Measurements from ENCODE around the gene PRLR.

PRLR gene

DNA sequence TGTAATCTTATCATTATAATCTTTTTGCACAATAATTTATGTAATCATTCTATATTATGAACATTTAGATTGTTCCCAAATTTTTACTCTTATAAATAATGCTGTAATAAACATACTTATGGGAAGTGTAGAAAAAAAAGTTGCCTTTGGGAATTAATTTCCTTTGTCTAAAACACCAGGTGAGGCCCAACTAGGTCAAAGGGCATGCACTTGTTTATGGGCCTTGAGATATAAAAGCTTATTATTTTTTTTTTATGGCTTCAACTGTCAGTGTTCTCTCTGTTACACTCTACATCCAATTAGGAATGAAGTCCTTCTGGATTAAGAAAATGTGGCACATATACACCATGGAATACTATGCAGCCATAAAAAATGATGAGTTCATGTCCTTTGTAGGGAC, 6.5 kb upstream of the PRLR start:
- DNase-seq (ENCODE audit: low read depth in 2 of 3, low spot score in 1 of 3), result no peak

DNA sequence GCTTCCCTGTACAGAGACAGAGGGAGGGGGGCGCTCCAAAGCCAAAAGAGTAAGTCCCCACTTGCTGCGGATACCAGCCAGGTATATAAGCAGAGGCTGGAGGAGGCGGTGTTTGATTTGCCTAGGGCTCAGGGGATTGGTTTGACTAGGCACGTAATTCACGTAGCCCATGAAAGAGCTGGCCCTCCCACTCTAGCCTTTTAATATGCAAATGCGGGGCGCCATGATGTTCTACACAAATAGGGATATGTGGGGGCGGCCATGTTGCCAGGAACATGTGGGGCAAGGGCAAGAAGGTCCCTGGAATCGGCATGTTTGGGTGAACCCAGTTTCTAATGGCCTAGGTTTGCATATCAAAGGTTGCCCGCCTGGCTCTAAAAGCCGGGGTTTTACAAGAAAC, 3.3 kb upstream of the PRLR start:
- DNase-seq (ENCODE audit: low read depth in 2 of 3, low spot score in 1 of 3), result no peak

DNA sequence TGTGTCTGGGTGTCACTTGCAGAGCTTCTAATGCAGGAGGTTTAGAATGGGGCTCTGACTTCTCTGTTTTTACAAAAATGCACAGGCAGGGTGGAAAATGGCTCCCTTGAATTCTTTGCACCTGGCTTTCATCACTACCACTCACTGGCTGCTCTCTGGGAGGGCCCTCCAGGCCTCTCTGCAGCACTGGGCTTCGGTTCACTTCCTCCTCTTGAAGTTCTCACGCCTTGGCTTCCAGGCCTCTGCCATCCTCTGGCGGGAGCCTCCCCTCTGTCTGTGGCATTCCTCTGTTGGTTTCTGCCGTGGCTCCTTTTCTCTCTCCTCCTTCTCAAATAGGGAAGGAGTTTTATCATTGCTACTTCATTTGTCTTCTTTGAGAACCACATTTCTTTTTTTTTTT, 2.8 kb upstream of the PRLR start:
- DNase-seq (ENCODE audit: low read depth in 2 of 3, low spot score in 1 of 3), result no peak

DNA sequence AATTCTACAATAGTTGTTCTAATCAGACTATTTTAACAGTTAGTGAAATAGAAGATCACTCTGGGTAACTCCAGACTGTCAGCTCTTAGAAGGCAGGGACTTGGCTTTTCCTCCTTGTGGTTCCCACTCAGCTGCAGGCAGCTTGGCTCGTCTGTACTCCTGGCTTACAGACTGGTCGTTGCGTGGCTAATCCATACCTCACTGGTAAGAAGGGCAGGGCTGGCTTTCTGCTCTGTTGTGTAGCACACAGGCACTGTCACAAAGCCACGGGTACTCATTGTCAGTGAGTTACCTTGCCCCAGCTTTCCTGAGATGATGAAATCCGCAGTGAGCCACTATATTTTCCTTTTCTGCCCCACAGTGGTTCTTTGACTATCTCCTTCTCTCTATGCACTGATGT, 1.8 kb upstream of the PRLR start:
- no peak for DNase-seq (ENCODE audit: low read depth in 2 of 3, low spot score in 1 of 3)

DNA sequence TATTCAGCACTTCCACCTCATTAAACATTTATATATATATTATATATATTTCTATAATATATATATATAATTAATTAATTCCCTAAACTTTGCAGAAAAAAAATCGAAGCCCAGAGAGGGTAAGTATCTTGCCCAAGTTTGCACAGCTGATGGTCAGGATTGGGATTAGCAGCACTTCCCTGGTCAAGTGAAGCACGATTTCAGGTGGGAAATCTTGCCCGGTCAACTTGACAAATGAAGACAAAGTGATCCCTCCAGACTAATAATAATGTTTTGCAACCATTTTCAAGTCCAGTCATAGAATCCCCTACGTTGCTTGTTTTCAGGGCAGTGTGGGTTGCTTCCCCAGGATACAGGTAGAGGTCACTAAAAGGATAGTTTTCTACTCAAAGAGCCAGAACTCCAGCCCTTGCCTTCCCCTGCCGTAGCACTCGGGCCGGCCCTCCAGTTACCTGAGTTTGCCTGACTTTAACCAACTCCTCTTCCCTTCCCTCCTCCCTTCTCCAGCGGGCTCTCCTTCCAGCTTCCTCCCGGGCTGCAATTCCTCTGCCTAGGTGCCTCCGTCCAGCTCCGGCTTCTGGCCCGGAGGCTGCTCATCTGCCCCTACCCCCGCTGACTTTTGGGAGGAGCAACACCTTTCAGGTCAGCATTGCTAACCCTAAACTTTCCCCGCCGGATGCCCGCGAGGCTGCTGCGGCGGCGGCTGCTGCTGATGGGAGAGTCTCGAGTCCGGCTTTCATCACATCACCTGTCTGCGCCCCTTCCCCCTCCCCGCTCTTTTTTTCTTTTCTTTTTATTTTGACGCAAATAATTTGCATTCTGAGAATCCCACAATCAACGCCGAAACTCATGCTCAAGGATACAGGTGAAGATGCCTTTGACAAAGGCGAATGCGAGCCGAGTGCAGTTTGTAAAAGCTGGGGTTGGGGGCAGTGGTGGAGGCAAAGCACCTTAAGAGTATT, 930 bp downstream of the PRLR start:
- no peak for DNase-seq (ENCODE audit: low read depth in 2 of 3, low spot score in 1 of 3)

DNA sequence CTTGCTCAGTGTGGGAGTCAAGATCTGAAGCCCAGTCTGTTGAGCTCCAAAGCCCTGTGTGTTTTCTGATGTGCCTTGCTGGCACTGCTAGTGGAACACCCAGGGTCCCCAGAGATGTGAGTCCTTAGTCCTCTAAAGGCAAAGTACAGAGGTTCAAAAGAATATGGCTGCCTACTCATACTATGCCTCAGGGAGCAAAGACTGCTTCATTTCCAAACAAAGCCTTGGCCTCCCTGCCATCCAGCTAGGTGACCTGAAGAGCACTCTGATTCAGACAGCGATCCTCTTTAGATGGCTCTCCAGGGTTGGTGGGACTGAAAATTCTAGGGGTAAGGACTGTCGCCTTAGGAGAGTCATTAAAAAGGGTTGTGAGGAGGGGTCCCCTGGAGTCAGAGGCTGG, 2.0 kb downstream of the PRLR start:
- DNase-seq (ENCODE audit: low read depth in 2 of 3, low spot score in 1 of 3), result no peak

DNA sequence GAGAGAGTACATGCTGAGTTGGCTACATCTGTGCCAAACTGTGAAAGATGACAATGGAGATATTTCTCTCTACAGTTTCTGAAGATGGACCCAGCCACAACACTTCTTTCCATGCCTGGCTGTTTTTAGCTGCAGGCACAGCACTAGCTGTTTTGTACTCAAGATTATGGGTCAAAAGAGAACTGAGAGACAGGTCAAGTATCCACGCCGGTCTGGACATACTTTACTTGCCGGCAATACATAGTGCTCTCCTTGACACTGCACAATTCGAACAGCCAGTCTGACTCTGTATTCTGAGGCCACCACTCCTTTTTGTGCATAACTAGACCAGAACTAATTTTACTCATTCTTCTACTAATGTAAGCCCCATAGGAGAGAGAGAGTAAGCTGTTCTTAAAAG, 2.6 kb downstream of the PRLR start:
- DNase-seq (ENCODE audit: low read depth in 2 of 3, low spot score in 1 of 3), result no peak

DNA sequence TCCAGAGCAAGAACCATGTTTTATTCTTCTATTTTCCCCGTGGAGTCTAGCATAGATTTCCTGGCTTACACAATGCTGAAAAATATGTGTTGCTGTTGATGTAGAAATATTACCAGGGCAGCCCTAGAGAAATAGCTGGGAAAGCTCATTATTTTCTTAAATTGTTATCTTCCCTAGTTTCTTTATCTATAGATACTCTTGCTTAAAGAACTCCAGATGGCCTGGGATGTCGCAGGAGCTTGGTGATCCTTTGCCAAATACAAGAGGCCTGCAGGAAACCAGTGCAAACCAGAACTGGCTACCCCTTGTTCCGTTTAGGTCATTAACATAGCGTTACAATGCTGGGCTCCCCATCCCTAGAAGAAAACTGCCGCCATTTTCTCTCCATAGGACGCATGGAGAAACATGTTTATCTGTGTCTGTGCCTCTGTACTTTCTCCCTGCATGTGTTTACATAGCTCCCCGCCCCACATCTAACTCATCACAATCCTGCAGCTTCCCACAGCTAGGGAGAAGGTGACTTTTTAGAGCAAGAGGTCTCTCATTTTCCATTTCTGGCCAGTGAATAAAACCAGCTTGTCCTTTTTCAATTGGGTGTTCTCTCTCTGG, 6.4 kb downstream of the PRLR start:
- DNase-seq (ENCODE audit: low read depth in 2 of 3, low spot score in 1 of 3), result no peak

DNA sequence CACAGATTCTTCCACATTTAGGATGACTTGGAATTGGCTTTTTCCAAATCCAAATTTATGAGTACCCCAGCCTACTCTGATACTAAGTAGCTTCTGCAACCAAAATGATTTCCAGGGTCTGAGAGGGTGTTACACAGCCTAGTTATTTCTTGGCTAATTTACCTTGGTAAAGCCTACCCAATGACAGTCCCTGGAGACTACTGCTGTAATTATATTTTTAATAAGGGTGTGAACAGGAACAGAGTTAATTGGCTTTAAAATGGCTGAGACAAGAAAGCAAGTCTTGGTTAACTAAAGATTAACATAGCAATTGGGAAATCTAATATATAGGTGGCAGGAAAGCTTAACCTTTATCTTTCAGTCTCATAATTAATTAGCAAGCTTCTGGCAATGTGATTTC, 9.3 kb downstream of the PRLR start:
- DNase-seq (ENCODE audit: low read depth in 2 of 3, low spot score in 1 of 3), result no peak

DNA sequence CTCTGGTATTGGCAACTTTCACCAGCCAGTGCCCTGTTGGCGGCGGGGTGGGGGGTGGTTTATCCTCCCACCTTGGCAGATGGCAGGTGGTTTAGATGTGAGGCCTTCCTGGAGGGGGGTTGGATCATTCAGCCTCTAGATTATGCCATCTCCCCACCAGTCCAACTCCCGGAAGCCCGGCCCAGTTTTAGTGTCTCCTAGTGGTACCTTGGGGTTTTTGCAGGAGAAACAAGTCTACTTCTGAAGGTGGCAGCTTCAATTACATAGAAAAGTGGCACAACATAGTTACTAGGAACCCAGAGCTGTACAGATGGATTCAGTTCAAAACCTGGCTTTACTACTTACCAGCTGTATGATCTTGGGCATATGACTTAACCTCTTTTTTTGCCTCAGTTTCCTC, 11.3 kb downstream of the PRLR start:
- no peak for DNase-seq (ENCODE audit: low read depth in 2 of 3, low spot score in 1 of 3)

DNA sequence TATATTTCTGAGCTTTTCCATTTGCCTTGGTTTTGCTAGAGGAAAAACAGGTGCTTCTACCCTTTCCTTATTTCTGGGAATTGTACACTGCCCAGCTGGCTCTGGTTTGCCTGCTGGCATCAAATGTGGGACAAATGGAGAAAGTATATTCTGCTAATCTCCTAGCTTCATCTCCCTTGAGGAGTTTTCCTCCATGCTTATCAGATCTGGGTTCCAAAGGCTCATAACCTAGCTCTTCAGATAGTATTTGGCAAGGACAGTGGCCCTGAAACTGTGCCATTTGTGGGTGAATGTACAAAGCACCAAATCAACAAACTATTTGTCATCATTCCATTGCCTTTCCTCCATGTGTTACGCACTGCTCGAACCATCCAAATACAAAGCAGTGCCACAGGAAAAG, 16.2 kb downstream of the PRLR start:
- DNase-seq (ENCODE audit: low read depth in 2 of 3, low spot score in 1 of 3), result no peak

DNA sequence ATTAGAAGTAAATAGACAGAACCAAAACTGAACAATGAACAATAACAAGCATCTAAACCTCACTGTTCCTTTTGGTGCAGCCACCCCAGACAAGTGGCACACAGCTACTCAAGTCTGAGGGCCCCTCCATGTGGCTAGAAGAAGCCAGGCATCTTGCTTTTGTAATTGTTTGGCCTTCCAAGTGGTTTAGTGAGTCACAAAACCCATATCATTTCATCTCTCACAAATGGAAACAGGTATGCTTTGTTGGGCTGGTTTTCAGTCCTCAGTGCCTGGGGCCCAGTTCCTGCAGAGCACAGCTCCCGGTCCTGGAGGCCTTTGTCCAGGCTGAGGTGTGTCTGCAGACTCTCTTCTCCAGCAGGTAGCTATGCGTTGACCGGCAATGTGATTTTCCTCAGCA, 16.7 kb downstream of the PRLR start:
- DNase-seq (ENCODE audit: low read depth in 2 of 3, low spot score in 1 of 3), result no peak

DNA sequence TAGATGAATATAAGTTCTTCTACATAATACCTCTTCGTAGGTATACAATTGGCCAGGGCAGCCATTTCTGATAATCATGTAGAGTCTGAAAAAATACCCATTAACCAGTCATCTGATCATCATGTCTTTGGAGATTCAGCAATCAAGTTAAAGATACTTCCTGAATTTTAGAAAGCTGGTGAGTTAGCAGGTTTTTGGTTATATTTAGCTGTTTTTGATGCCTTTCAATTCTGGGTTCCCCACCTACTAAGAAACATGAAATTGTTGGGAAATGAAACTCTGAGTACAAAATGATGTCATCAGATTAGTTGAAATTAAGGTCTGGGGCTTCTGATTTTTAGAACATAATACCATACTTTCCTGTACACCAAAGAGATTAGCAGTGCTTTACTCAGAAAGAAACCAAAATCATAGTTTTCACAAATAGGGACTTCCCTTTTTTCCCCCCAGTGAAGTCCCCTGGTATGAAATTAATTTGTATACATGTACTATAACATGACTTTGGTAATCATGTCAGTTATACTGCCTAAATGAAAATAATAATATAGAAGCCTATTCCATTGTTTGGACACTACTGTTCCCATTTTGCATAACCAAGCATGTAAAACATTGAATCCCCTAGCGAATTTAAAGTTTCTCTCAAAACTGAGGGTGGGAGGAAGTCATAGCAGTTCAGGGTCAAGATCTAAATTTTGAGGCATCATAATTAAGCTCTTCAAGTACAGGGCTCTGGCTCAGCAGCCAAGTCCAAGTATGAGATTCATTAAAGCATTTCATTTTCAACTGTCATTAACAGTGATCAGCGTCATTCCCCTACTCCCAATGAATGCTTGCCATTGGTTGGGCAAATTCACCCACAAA, 17.9 kb downstream of the PRLR start:
- DNase-seq (ENCODE audit: low read depth in 2 of 3, low spot score in 1 of 3), result no peak

DNA sequence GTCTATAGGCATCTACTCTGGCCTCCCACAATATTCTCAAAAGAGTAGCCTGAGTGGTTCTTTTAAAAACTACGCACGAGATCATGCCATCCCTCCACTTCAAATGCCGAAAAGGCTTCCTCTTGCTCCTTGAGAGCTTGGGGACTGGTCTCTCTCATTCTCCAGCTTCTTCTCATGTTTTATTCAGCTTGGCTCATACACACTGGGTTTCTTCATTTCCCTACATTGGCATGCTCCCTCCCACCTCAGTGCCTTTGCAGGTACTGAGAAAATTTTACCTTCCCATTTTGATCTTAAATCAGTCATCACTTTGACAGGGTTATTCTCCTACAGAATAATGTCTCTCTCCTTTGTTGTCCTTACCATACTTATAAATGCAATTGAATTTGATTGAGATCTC, 20.4 kb downstream of the PRLR start:
- no peak for DNase-seq (ENCODE audit: low read depth in 2 of 3, low spot score in 1 of 3)

DNA sequence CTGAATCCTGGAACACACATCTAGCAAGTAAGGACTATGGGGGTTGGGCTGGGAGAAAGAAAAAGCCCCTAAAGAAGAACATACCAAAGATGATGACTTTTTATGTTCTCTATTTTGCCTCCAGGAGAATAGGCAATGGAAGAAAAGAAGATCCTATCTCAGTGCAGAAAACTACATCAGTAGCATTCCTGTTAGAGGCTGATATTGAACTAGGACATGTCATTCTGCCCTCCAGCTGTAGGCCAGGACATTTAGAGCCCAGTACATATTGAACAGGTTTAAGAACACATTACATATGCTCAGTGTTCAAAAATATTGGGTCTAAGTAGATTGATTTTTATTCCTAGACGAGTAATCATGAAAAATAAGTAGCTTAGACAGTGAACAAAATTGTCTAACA, 24.7 kb downstream of the PRLR start:
- no peak for DNase-seq (ENCODE audit: low read depth in 2 of 3, low spot score in 1 of 3)

DNA sequence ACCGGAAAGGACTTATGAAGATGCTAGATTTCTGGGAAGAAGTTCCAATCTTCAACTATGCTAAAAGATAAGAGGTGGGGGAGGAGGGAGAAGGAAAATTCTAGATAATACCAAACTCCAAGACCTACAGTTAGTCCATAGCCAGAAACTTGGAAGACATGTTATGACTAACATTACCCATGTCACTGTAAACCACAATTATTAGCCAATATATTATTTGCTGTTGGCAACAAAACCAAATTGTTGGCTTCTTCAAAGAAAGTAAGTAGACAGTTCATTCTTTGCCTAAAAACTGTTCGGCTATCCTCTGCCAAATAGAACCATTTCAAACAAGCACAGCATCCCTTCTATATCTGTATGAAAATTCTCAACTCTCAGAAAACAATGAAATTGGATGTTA, 25.1 kb downstream of the PRLR start:
- no peak for DNase-seq (ENCODE audit: low read depth in 2 of 3, low spot score in 1 of 3)

DNA sequence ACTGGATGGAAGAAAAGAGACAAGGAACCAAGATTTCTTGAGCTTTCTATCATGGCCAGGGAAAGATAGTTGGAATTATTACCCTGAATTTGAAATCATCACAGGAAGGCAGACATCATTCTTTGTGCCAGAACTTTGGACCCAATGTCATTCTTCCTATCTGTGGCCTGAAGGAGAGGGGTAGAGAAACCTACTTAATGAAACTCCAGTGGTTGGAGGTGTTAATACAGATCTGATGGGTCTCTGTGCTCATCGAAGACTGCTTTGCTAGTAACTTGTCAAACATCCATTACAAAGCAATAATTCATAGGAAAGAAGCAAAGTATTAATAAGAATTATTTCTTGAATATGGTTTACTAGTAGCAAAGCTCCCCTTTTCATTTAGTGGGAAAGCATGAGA, 26.9 kb downstream of the PRLR start:
- no peak for DNase-seq (ENCODE audit: low read depth in 2 of 3, low spot score in 1 of 3)

DNA sequence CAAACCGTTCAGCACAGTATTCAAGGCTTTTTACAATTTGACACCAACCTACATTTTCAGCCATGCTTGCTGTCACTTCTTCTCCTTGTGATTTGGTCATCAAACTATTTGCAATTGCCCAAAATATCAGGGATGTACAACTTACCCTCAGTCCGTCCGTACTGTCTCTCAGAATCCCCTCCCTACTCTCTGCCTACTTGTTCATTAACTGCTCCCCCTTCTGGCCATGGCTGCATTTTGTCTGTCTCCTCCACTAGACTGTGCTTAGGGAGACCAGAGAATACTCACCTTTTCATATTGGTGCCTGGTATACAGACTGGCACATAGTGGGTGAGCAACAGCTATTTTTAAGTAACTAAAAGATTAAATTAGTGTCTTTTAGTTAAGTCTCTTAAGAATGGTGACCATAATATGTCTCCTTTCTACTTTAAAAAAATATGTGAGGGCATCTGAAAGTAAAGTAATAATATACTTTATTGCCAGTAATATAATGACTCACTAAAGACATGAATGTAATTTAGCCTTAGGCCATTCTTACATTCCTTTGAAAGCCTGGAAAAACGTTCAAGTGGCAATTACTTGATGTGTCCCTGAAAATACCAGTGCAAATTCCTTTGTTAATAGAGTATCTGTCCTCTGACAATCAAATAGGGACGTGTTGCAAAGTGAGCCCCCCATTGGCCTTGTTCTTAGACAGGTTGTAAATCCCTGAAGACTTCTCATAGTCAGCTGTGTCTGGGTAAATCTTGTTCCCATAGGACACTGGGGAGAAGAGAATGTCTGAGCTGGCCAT, 27.8 kb downstream of the PRLR start:
- peak in 2 of 3 donors; percentile 6 to 22 for DNase-seq (ENCODE audit: low read depth in 2 of 3, low spot score in 1 of 3)

DNA sequence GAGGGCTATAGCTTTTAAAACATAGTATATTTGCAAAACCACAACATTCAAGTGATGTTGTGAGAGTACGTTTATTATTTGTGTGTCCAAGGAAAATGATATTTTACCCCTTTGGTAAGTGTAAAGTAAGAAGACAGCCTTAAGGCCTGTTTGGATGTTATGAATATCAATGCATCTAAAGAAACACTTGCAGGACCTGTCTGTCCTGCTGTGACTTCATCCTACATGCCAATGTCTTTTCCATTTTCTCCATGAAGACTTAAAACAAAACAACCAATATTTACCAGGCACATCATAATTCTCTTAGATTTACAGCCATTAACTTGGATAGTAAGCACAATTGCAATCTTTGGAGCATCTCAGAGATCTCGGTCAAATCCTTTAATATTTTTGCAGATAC, 29.0 kb downstream of the PRLR start:
- DNase-seq (ENCODE audit: low read depth in 2 of 3, low spot score in 1 of 3), result no peak

DNA sequence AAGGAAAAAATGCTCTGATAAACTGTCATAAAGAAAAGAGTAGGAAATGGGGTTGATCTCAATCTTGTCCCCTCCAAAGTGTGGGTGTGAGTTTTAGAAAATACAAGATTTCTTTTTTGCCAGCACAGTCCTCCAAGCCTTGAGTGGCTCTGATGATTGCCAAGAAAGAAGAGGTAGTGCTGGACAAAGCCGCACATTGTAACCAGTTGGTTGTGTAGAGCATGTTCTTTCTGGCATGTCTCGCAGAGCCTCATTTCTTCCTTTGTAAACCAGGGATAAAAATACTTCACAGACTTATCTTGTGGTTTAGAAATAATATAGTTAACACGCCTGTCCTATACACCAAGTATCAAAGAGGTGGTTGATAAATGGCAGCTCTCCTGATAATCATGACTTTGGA, 30.4 kb downstream of the PRLR start:
- no peak for DNase-seq (ENCODE audit: low read depth in 2 of 3, low spot score in 1 of 3)

DNA sequence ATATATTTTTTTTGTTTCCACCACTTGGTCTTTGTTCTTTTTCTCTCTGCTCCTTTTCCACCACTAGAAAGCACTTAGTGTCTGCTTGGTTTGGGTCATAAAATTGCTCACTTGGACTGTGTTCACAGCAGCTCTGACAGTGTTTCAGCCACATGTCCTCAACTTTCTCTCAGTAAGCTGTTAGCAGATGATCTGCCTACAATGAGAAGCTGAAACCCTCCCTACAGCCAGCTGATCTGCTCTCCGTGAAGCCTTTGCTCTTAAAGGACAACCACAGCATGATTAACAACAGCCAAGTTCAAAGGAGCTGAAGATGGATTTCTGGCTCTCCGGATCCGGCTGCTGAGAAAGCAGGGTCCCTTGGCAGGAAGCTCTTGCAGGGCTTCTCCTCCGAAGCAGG, 31.6 kb downstream of the PRLR start:
- no peak for DNase-seq (ENCODE audit: low read depth in 2 of 3, low spot score in 1 of 3)
